GM18907 (cell line): ENCODE data around the gene NFILZ.
"Not testable (repeated sequence)": the region's sequence is repeated elsewhere in the genome, so short reads cannot be mapped to it uniquely, and the experiment has no call there.

ENCODE experiments used
- ATAC-seq: cut with Tn5 transposase; IDR thresholded peaks from one replicate; pipeline ENCODE4 v1.9.1; 2021; ENCODE audit warnings: mild to moderate bottlenecking, moderate library complexity; ENCODE audit not compliant: unreplicated experiment

NFILZ gene

DNA sequence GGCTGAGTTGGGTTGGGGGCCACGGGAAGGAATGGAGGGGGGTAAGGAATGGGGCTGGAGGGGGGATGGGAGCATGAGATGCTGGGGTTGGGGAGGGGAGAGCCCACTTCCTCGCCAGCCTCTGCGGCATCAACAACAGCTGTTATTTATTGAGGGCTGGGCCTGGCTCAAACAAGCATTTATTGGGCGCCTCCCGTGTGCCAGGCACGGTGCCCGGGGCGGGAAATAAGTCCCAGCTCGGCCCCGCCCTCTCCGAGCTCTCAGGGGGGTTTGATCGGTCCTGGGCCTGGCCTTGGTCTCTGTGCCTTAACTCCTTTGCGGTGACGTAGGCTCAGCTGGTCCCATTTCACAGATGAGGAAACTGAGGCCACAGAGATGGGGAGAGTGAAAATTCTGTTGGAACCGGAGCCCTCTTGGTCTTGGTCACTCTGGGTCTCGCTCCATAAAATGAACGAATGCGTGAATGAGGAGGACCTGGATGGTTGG, 19.0 kb upstream of the NFILZ start:
- no peak for ATAC-seq

DNA sequence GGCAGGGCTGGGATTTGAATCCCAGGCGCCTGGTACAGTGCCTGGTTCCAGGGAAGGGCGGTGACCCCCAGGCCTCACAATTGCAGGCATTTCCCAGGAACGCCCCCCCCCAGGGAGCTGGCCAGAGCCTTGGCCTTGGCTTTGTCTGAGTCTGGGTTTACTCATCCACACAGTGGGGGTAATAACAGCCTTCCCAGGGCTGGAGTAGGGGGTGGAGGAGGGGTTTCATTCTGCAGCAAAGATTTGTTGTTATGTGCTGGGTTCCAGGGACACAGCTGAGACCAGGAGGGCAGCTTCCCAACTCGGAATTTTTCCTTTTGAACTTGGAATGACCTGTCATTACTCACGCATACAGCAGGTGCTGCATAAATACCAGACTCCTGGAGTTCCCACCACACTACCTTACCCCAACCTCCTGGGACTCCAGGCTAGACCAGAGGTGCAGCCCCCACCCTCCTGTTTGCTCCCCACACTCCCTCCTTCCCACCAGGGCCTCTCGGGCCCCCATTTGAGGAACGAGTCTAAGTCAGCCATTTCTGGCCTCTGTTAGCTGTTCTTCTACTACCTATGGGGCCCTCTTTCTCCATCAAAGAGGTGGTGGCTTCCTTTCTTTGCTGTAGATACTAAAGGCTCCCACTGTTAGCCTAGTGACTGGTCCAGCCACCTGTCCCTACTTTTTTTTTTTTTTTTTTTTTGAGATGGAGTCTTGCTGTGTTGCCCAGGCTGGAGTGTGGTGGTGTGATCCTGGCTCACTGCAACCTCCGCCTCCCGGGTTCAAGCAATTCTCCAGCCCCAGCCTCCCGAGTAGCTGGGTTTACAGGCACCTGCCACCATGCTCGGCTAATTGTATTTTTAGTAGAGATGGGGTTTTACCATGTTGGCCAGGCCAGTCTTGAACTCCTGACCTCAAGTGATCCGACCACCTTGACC, 18.3 kb upstream of the NFILZ start:
- ATAC-seq, result no peak

DNA sequence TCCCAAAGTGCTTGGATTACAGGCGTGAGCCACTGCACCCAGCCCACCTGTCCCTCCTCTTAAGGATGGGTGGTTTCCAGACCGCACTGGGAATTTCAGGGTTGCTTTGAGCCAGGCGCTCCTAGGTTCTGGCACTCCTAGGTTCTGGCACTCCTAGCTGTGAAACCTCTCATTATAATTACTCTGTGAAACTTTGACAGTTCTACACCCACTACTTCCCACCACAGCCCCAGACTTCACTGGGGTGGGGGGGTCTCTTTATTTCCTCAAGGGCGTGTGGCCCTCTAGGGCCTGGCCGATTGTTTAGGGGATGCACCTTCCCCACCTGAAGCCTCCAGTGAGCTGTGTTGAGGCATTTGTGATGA, 17.6 kb upstream of the NFILZ start:
- ATAC-seq, result no peak

DNA sequence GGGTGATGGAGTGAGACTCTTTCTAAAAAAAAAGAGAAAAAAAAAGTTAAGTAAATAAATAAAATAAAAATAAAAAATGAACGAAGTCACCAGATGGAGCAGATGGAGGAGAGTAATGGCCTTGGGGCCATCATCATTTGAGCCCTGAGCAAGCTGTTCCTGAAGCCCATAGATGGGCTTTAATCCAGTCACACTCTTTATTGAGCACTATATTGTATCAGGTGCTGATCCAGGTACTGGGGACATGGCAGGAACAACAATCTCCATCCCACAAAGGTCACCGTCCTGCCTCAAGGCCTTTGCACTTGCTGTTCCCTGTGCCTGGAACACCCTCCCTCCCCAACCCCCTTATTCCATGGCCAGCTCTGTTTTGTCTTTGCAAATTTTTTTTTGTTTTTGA, 16.0 kb upstream of the NFILZ start:
- no peak for ATAC-seq

DNA sequence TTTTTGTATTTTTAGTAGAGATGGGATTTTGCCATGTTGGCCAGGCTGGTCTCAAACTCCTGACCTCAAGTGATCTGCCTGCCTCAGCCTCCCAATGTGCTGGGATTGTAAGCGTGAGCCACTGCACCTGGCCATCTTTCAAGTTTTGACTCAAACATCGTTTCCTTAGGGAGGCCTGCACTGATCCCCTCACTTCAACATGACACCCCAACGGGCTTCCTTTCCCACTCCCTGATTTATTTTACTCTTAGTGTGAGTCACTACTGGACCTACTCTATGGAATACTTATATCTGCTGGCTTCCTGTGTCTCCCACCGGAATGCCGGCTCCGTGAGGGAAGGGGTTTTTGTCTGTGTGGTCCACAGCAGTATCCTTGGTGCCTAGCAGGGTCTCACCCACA, 15.4 kb upstream of the NFILZ start:
- ATAC-seq, result no peak

DNA sequence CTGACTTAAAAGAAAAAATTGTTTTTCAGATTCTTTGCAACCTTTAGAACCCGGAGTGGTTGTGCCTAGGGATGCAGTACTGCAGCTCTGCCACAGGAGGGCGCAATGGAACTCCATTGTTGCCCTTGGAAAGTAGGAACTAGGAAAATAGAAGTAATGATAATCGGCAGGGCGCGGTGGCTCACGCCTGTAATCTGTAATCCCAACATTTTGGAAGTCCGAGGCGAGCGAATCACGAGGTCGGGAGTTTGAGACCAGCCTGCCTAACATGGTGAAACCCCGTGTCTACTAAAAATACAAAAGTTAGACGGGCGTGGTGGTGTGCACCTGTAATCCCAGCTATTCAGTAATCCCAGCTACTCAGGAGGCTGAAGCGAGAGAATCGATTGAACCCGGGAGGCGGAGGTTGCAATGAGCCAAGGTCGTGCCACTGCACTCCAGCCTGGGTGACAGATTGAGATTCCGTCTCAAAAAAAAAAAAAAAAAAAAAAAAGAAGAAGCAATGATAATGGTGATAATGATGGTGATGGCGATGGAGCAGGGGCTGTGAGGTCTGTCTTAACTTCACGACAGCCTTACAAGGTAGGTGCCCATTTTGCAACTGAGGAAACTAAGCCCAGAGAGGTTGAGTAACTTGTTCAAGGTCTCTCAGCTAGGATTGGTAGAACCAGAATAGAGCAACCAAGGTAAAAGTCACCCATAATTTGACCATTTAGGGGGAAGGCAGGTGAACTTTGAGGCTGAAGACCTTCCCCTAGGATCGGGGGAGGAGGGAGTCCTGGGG, 14.4 kb upstream of the NFILZ start:
- no peak for ATAC-seq

DNA sequence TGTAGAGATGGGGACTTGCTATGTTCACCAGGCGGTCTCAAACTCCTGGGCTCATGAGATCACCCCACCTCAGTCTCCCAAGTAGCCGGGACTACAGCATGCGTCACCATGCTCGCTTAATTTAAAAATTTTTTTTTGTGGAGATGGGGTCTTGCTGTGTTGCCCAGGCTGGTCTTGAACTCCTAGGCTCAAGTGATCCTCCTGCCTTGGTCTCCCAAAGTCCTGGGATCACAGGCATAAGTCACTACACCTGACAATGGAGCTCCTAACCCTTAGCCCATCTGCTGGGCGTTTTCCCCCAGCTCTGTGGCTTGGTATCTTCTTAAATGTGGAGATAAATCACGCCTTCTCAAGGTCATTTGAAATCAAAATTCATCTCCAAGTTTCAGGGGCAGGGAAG, 13.6 kb upstream of the NFILZ start:
- no peak for ATAC-seq

DNA sequence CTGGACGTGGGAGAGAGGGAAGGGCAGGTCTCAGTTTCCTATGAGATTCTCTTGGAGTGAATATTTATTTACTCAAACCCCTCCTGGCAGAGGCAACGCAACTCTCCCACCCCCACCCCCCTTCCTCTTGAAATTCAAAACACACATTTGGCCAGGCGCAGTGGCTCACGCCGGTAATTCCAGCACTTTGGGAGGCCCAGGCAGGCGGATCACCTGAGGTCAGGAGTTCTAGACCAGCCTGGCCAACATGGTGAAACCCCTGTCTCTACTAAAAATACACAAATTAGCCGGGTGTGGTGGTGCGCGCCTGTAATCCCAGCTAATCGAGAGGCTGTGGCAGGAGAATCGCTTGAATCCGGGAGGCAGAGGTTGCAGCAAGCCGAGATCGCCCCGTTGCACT, 13.1 kb upstream of the NFILZ start:
- ATAC-seq, result not testable (repeated sequence)

DNA sequence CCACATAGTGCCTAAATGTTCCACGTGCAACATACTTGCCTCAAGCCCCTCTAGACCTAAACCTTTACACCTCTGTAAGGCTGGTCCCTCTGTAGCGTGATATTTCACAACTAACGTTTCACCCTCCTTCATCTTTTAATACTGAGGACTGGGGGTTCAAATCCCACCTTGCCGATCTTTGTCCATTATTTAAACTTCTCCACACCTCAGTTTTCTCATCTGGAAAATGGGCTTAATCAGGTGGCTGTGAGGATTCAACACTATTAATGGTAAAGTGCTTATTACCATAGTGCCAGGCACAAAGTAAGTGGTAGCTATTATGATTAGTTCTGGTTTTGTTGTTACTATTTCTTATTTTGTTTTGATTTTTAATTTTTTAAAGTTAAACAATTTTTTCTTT, 12.4 kb upstream of the NFILZ start:
- ATAC-seq, result no peak

DNA sequence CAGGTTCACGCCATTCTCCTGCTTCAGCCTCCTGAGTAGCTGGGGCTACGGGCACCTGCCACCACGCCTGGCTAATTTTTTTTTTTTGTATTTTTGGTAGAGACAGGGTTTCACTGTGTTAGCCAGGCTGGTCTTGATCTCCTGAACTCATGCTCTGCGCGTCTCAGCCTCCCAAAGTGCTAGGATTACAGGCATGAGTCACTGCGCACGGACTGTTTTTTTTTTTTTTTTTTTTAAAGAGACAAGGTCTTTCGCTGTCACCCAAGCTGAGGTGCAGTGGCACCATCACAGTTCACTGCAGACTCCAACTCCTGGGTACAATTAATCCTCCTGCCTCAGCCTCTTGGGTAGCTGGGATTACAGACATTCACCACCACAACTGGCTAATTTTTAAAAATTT, 11.7 kb upstream of the NFILZ start:
- no peak for ATAC-seq

DNA sequence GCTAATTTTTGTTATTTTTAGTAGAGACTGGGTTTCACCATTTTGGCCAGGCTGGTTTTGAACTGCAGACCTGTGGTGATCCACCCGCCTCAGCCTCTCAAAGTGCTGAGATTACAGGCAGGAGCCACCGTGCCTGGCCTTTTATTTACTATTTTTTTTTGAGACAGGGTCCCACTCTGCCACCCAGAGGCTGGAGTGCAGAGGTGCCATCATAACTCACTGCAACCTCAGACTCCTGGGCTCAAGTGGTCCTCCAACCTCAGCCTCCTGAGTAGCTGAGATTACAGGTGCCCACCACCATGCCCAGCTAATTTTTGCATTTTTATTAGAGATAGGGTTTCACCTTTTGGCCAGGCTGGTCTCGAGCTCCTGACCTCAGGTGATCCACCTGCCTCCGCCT, 7.5 kb upstream of the NFILZ start:
- ATAC-seq, result not testable (repeated sequence)

DNA sequence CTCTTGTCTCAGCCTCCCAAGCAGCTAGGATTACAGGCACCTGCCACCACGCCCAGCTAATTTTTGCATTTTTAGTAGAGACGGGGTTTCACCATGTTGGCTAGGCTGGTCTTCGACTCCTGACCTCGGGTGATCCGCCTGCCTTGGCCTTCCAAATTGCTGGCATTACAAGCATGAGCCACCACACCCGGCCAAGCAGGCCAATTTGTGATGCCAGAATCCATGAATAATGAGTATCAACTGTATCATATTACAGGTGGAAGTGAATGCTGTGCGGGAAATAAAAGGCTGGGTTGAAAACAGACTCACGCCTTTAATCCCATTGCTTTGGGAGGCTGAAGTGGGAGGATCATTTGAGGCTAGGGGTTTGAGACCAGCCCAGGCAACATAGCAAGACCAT, 3.6 kb upstream of the NFILZ start:
- ATAC-seq, result no peak

DNA sequence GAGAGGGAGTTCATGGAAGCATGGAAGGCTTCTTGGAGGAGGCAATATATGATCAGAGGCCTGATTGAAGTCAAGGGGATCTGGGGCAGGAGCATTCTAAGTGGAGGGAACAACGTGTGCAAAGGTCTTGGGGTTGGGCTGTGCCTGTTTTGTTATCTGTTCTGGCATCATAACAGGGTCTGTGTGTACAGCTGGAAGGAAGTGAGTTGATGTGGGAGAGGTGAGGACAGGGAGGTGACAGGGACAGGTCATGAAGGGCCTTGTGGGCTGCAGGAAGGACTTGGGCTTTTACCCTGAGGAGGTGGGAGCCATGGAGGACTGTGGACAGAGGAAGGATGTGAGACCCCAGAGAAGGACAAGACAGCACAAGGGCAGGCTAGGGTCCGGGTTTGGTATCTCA, 1.2 kb upstream of the NFILZ start:
- no peak for ATAC-seq

DNA sequence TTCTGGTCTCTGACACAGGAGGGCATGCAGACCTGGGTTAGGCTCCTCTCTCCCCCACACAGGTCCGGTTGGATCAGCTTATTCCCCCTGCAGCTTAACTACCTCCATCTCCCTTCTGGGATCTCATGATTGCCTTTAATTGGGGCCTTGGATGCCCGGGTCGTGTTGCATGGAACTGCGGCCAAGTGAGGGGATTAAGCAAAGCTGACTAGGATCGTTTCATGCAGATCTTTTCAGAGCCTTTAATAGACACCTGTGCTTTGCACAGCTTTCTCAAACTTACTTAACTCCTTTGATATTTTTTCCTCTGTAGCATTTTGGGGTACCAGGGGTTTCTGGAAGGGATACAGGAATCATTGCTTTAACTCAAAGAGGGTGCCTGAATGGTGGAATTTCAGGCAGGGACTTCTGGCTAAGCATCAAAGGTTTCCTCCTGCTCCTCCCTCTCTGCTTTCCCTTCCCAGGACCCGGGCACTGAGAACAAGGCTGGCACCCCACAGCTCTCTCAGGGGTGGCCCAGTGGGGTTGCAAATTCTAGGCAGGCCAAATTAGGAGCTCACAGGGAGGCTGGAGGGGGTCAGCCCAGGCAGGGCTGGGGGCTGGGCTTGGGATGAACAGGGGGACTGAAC, 477 bp downstream of the NFILZ start:
- no peak for ATAC-seq

DNA sequence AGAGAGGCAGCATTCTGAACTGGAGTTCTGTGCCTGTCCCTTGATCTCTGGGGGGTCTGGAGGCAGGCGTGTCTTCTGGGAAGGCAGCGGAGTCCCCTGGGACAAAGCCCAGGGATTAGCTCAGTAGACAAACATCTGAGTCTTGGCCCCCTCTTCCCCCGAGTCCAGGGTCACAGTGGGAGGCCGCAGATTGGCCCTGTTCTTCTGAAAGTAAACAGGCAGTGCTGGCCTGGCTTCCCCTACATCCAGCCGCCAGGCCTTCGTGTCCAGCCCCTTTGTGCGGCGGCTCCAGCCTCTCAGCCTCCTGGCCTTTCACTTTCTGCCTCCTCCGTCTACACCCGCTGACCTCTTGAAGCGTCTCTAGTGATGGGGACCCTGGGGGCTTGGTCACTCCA, 989 bp downstream of the NFILZ start:
- no peak for ATAC-seq

DNA sequence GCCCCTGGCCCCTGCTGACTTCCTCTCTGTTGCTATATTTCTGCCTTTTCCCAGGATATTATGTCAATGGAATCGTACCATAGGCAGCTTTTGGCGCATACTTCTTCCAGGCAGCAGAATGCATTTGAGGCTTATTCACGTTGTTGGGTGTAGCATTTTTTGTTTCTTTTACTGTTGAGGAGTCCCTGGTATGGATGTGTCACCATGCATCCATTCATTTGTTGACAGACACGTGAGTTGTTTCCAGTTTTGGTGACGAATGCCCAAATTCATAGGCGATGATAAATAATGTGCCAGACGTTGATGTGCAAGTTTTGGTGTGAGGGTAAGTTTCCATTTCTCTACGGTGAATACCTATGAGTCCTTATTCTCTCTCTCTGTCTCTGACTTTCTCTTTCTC, 5.0 kb downstream of the NFILZ start:
- no peak for ATAC-seq

DNA sequence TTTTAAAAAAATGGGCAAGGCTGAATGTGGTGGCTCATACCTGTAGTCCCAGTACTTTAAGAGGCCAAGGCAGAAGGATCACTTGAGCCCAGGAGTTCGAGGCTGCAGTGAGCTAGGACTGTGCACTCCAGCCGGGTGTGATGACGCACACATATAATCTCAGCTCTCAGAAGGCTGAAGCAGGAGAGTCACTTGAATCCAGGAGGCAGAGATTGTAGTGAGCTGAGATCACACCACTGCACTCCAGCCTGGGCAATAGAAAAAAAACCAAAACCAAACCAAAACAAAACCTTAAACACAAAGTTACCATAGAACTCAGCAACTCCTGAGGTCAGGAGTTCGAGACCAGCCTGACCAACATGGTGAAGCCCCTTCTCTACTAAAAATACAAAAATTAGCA, 6.6 kb downstream of the NFILZ start:
- ATAC-seq, result not testable (repeated sequence)

DNA sequence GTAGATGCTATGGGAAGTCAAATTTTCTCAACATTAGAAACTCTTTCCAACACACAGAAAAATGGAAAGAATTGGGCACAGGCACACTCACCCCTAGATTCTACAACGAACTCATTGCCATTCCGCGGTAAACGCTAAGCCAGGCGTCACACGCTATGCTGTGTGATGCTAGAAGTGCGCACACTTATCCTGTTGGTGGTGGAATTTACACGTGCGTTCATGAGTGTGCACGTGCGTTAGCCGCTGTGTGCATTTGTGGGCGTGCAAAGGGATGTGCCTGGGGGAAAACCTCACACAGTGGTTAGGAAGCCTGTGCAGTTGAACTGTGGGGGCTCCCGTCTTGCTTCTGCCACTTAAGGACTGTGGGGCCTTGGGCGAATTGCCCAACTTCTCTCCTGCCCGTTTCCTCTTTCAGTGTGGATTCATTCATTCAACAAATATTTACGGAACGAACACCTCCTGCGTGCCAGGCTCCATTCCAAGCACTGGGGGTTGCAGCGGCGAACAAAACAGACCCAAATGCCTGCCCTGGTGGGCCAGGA, 7.7 kb downstream of the NFILZ start:
- no peak for ATAC-seq

DNA sequence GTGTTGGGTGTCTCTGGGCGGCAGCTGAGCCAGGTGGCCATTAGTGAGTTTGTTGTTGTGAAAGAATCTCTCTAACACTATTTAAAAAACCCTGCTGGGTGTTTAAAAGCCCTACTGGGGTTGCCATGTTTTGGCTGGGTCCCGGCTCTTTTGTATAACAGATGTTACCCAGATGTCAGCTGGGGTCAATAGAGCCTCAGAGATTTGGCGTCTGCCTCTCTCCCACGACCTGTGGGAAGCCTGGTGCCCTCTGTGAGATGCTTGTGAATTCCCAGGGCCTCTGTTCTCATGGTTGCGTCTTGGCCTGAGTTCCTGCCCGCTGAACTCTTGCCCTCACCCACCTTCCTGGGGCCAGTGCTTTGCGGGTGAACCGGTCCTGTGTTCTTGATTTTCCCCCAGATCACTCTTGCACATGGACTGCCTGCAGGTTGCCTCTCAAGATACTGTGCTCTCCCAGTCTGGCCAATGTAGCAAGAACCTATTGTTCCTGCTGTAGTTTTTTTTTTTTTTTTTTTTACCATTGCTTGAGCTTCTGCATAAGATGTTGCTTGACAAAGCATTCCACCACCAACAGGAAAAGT, 9.5 kb downstream of the NFILZ start:
- no peak for ATAC-seq

DNA sequence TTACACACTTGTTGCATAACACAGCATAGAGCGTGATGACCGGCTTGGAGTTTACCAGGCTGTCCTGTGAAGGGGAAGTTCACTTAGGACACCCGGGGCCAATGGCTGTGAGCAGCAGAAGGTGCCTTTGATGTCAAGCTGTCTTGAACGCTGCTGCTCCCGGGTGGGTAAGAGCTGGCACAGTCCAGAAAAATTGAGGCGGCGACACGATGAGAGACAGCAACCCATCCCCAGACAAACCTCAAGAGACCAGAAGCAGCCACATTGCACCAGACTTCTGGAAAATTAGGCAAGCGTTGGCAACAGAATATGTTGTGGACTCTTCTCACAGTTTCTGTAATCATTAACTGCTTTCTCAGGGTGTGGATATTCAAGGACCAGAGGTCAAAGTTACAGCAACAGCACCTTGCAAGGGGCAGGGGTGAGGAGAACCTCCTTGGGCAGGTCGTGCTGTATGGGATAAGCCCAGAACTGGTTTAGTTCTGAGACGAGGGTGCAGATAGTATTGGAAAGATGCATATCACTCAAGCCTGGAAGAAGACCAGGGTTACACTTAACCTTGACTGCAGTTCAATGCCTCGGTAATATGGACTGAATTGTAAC, 10.1 kb downstream of the NFILZ start:
- no peak for ATAC-seq
